GM18520 (cell line): ENCODE results near the gene GBP6.
A peak's percentile ranks its signal among the peaks of the same experiment; 100 is the strongest.
"Not testable (repeated sequence)": the region's sequence is repeated elsewhere in the genome, so short reads cannot be mapped to it uniquely, and the experiment has no call there.

ENCODE experiments used
- ATAC-seq: cut with Tn5 transposase; IDR thresholded peaks from one replicate; pipeline ENCODE4 v1.9.1; 2021; ENCODE audit not compliant: unreplicated experiment

Gene GBP6

GRCh38 chr1:89367221-89367620 is 3.4 kb downstream of the GBP6 start:
- ATAC-seq, result no peak

DNA sequence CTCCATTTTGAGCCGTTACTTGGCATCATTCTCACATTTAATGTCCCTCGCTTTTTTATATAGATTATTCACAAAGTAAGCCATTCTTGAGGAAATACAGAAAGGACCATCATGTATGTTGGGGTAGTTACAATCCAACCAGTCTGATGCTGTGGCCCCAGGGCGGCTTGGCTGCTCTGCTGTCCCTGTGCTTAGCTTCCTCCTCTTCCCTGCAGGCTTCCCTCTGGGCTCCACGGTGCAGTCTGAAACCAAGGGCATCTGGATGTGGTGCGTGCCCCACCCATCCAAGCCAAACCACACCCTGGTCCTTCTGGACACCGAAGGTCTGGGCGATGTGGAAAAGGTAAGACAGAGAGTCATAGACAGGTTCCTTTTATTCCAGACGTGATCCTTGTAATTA is 5.5 kb downstream of the GBP6 start:
- ATAC-seq, result no peak

GRCh38 chr1:89373810-89374209 is 10.0 kb downstream of the GBP6 start:
- ATAC-seq, result not testable (repeated sequence)

- ATAC-seq, result no peak
Observed at GRCh38 chr1:89378001-89378400, 14.1 kb downstream of the GBP6 start.

DNA sequence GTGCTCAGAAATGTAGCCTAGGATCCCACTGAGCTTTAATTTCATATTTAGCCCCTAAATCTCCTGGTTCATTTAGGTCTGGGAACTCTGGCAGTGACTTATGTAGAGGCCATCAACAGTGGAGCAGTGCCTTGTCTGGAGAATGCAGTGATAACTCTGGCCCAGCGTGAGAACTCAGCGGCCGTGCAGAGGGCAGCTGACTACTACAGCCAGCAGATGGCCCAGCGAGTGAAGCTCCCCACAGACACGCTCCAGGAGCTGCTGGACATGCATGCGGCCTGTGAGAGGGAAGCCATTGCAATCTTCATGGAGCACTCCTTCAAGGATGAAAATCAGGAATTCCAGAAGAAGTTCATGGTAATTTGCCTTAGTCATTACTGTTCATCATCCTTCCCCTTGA is 17.8 kb downstream of the GBP6 start:
- no peak for ATAC-seq

GRCh38 chr1:89382479-89382878 is 18.6 kb downstream of the GBP6 start:
- no peak for ATAC-seq

- ATAC-seq, result no peak
Observed at GRCh38 chr1:89383185-89383584, 19.3 kb downstream of the GBP6 start.

GRCh38 chr1:89390707-89391106 is 26.8 kb downstream of the GBP6 start:
- no peak for ATAC-seq

GRCh38 chr1:89391686-89392085 is 27.8 kb downstream of the GBP6 start:
- no peak for ATAC-seq

DNA sequence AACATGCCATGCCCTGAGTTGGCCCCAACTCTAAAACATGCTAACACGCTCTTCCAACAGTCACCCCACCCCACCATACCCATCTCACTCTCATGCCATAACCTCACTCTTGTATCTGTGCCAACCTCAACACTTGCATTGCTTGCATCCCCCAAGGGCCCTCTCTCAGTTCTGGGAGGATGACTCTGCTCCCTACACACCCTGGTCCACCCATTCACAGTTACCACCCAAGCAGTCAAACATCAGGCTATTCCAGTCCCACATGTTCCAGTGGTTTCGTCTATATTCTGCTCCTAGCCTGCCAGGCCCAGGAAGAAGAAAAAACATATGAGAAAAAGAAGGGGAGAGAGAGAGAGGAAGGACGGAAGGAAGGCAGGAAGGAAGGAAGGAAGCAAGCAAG is 31.0 kb downstream of the GBP6 start:
- no peak for ATAC-seq

GRCh38 chr1:89396902-89397301 is 33.0 kb downstream of the GBP6 start:
- ATAC-seq, result no peak

DNA sequence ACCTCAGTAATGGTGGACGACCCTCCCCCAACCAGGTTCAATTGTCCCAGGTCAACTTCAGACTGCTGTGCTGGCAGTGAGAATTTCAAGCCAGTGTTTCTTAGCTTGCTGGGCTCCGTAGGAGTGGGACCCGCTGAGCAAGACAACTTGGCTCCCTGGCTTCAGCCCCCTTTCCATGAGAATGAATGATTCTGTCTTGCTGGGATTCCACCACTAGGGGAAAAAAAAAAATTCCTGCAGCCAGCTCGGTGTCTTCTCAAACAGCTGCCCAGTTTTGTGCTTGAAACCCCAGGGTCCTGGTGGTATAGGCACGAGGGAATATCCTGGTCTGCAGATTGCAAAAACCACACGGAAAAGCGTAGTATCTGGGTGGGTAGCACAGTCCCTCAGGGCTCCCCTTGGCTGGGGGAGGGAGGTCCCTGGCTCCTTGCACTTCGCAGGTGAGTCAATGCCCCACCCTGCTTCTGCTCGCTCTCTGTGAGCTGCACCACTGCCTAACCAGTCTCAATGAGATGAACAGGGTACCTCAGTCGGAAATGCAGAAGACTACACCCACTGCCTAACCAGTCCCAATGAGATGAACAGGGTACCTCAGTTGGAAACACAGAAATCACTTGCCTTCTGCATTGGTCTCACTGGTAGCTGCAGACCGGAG is 41.5 kb downstream of the GBP6 start:
- no peak for ATAC-seq

GRCh38 chr1:89407360-89407759 is 43.5 kb downstream of the GBP6 start:
- no peak for ATAC-seq

DNA sequence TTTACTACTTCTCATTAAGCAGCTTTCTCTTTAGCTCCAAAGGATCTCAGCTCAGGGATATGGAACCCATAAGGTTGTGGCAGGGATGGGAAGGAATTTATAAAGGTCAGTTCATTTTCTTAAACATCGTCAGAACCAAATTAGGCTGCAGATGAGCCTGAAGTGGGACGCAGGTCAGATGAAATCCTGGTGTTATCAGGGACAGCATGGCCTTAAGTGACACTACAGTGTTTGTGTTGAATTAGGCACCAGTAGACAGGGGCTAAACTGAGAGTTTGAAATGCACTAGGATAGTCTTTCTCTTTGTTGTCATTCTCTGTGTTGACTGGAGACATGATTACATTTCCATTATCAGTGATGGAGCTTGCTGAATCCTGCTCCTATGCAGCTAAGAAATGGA is 43.9 kb downstream of the GBP6 start:
- not testable (repeated sequence) for ATAC-seq

DNA sequence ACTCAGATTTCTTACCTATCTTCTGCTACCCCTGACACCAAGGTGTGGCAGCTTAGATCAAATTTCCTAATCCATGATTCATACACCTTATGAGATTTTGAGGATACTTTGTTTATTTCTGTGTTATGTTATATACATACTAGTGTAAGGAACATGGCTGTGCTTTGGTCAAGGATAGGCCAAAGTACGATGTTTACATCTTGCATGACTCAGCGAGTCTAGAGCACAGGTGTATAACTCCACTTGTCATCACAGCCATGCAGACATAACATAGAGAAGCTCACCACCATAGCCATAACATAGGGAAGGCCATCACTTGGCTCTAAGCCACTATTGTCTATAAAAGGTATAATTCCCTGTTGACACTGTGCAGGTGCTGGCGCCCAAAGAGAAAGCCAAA is 61.2 kb downstream of the GBP6 start:
- ATAC-seq, result no peak

DNA sequence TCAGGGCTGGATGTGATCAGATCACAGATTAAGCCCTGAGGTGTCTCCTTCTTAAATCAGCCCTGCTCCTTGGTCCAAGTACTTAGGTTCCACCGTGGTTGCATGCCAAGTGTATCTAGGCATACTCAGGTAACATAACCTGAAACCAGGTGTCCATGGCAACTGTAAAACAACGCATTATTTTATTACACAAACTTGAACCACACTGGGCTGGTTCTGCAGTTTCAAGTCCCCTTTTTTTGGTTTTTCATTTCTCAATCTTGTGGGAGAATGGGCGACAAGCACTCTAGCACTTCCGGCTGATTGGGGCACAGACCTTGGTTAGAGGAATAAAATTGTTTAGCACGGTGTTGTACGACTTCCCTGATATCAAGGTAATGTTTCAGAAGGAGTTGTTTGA is 65.2 kb downstream of the GBP6 start:
- ATAC-seq, result peak; percentile 31

- not testable (repeated sequence) for ATAC-seq
Observed at GRCh38 chr1:89429681-89430080, 65.8 kb downstream of the GBP6 start.

DNA sequence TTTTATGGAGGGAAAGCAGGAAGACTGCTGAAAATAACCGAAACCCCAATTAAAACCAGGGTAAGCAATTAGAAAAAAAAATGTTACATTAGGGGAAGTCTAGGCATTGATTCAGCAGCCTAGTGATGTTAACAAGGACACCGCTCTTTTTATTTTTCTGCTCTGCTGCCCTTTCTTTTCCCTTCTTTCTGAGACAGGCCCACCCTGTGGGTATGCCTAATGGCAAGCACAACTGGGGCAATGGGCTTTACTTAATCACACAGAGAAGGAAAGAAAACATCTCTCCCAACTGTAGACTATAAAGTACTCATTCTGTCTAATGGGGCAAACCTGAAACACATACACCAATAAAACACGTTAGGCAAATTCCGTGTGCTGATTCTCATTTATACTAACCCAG is 69.6 kb downstream of the GBP6 start:
- ATAC-seq, result no peak

DNA sequence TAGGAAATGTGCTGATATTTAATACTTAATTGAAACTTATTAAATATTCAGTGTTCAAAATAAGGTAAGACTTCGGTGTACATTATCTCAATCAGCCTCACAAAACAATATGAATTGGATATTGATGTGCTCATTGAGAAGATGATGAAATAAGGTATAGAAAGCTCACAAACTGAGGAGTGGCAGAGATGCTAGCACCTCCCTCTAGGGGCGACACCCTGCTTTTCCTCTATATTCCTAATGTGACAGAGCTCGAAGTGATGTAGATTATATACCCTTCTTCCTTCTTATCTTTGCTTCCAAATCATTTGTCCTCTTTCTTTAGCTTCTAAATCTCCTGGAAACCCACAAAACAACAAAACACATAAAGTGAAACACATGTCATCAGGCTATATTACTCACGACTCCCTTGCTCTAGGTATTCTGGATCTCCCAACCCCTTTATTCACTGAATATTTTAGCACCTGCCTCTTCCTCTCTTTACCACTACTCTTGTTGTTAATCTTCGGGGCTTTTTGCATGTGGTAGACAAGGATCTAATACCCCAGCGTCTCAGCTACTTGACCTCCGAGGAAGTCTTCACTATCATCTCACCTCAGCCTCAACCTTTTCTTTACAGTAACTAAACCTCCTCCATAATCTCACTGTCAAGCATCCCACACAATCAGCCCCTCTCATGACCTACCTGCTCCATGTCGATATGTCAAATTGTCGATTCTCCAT is 70.4 kb downstream of the GBP6 start:
- peak; percentile 80 for ATAC-seq
